SK-N-SH (cell line): ENCODE measurements around the gene TCF23. TPM values are rescaled to one million over a fixed set of nuclear protein-coding genes. Genes with fewer than 3 reads are reported as not detected.

Source experiments
- CTCF ChIA-PET: fragments of 300-600, 350-600 bp; formaldehyde crosslinking; extraction: SDS; loops from one replicate; lab custom pipeline; 2021; lab: Yijun Ruan, JAX
- POLR2A ChIA-PET: fragments of 350-600 bp; sonication (Branson Sonifier 250); formaldehyde crosslinking; extraction: SDS; loops from one replicate; lab custom pipeline; 2020; ENCODE audit warnings: antibody characterized with exemption, inconsistent platforms; lab: Yijun Ruan, JAX
- DNase-seq: peaks from one replicate; pipeline ENCODE4 v3.0.0; 2012
- H2AFZ ChIP-seq: fragments of 200-600 bp; sonication (generic); 2 replicates; pipeline ENCODE4 v1.8.1; 2016; ENCODE audit warnings: antibody characterized with exemption, mild to moderate bottlenecking, low read depth
- H3F3A ChIP-seq: fragments of 200-600 bp; sonication (generic); replicated peaks from 2 replicates; pipeline ENCODE3; 2016; ENCODE audit warnings: antibody characterized with exemption, mild to moderate bottlenecking; ENCODE audit not compliant: insufficient read depth
- H3K27ac ChIP-seq, 2 experiments: fragments of 200-500 bp in 1 of 2; fragments of 200-600 bp in 1 of 2; sonication (Bioruptor generic) in 1 of 2; sonication (generic), shearing (Covaris generic) in 1 of 2; 2 replicates each; pipeline versions ENCODE4 v1.5.1 to v1.6.1; 2014 to 2016; ENCODE audit warnings: low read depth in 2 of 2, inconsistent platforms in 1 of 2, low read length in 1 of 2, mild to moderate bottlenecking in 1 of 2, mixed read lengths in 1 of 2
- H3K27me3 ChIP-seq: fragments of 200-600 bp; sonication (generic), shearing (Covaris generic); 2 replicates; pipeline ENCODE4 v1.6.1; 2016; ENCODE audit warnings: mixed run types; ENCODE audit not compliant: insufficient read depth
- H3K36me3 ChIP-seq, 2 experiments: fragments of 200-500 bp in 1 of 2; fragments of 200-600 bp in 1 of 2; sonication (Bioruptor generic) in 1 of 2; sonication (generic) in 1 of 2; replicated peaks in 1 of 2; 2 replicates each; pipeline versions ENCODE3 to v1.5.1; 2014 to 2016; ENCODE audit warnings: low read length in 1 of 2, mild to moderate bottlenecking in 1 of 2; ENCODE audit not compliant: insufficient read depth in 2 of 2, control insufficient read depth in 1 of 2
- H3K4me1 ChIP-seq, 2 experiments: fragments of 200-500 bp in 1 of 2; fragments of 200-600 bp in 1 of 2; sonication (Bioruptor generic) in 1 of 2; sonication (generic), shearing (Covaris generic) in 1 of 2; 2 replicates each; pipeline versions ENCODE4 v1.5.1 to v1.6.1; 2014 to 2016; ENCODE audit warnings: low read depth in 1 of 2, low read length in 1 of 2, mixed run types in 1 of 2; ENCODE audit not compliant: insufficient read depth in 2 of 2, control insufficient read depth in 1 of 2
- H3K4me2 ChIP-seq: fragments of 200-600 bp; sonication (generic), shearing (Covaris generic); 2 replicates; pipeline ENCODE4 v1.6.1; 2017; ENCODE audit warnings: mixed run types
- H3K4me3 ChIP-seq, 2 experiments: fragments of 200-500 bp in 1 of 2; fragments of 200-600 bp in 1 of 2; sonication (Bioruptor generic) in 1 of 2; sonication (generic), shearing (Covaris generic) in 1 of 2; 2 replicates each; pipeline versions ENCODE4 v1.5.1 to v1.8.1; 2014 to 2016; ENCODE audit warnings: low read depth in 2 of 2, inconsistent platforms in 1 of 2, low read length in 1 of 2, mild to moderate bottlenecking in 1 of 2, mixed read lengths in 1 of 2, moderate library complexity in 1 of 2
- H3K79me2 ChIP-seq: fragments of 200-600 bp; sonication (generic); 2 replicates; pipeline ENCODE4 v1.8.1; 2017; ENCODE audit warnings: mild to moderate bottlenecking; ENCODE audit not compliant: insufficient read depth
- H3K9ac ChIP-seq: fragments of 200-600 bp; sonication (generic); 2 replicates; pipeline ENCODE4 v1.6.1; 2017; ENCODE audit warnings: mixed run types
- H3K9me2 ChIP-seq: fragments of 200-600 bp; sonication (generic); 2 replicates; pipeline ENCODE4 v1.6.1; 2017; ENCODE audit warnings: mixed run types
- H3K9me3 ChIP-seq: fragments of 200-600 bp; sonication (generic); 2 replicates; pipeline ENCODE4 v1.6.1; 2017; ENCODE audit warnings: mixed run types, mild to moderate bottlenecking, moderate library complexity
- H4K20me1 ChIP-seq: fragments of 200-600 bp; sonication (generic); 2 replicates; pipeline ENCODE4 v1.6.1; 2017; ENCODE audit warnings: mild to moderate bottlenecking, mixed run types; ENCODE audit not compliant: insufficient read depth
- EP300 ChIP-seq, 2 experiments: IDR thresholded peaks; 2 replicates each; pipeline versions ENCODE4 v1.4.0 to v1.6.1; 2012; ENCODE audit warnings: borderline replicate concordance in 1 of 2, low read depth in 1 of 2, low read length in 1 of 2
- EZH2phosphoT487 ChIP-seq: fragments of 200-600 bp; sonication (generic); IDR thresholded peaks from 2 replicates; pipeline ENCODE4 v1.6.1; 2017; ENCODE audit warnings: low read depth, mixed run types, mild to moderate bottlenecking, antibody characterized with exemption, moderate library complexity, borderline replicate concordance
- GATA2 ChIP-seq: sonication (generic); formaldehyde crosslinking; IDR thresholded peaks from 2 replicates; pipeline ENCODE4 v1.5.0; 2020; ENCODE audit warnings: mild to moderate bottlenecking, missing genetic modification reagents
- JUND ChIP-seq: IDR thresholded peaks from 2 replicates; pipeline ENCODE4 v1.4.0; 2012
- NFIC ChIP-seq: IDR thresholded peaks from 2 replicates; pipeline ENCODE4 v1.4.0; 2012; ENCODE audit warnings: borderline replicate concordance
- RAD21 ChIP-seq: IDR thresholded peaks from 2 replicates; pipeline ENCODE4 v1.6.1; 2012; ENCODE audit warnings: mild to moderate bottlenecking, low read length
- TCF12 ChIP-seq: IDR thresholded peaks from 2 replicates; pipeline ENCODE4 v1.4.0; 2012
- YY1 ChIP-seq: IDR thresholded peaks from 2 replicates; pipeline ENCODE4 v1.4.0; 2012; ENCODE audit warnings: low read depth, mild to moderate bottlenecking
- WGBS: methylation state at CpG from one replicate; pipeline ENCODE4 v1.1.6; 2017; ENCODE audit warnings: low lambda C conversion rate; 5-methylcytosine and 5-hydroxymethylcytosine counted together
- polyA plus RNA-seq, 3 experiments: library from polyadenylated mRNA; depleted of rRNA; stranded (reverse); fragments of >200 nt; gene quantifications; 2 replicates each; pipeline ENCODE4 v1.2.3, GENCODE V29; 2012
- TF ChIP-seq, protein P1 (sequence below): IDR thresholded peaks from 2 replicates; pipeline ENCODE4 v1.4.0; 2012; ENCODE audit warnings: low read depth, borderline replicate concordance
- TF ChIP-seq, protein P2 (sequence below): IDR thresholded peaks from 2 replicates; pipeline ENCODE4 v1.6.1; 2012; ENCODE audit warnings: mild to moderate bottlenecking, low read depth, low read length, moderate library complexity
- TF ChIP-seq, protein P3 (sequence below): fragments of 150-350 bp; IDR thresholded peaks from 2 replicates; pipeline ENCODE4 v1.6.1; 2016; ENCODE audit warnings: mild to moderate bottlenecking, low read depth, low read length
- TF ChIP-seq, protein P4 (sequence below): fragments of 150-350 bp; IDR thresholded peaks from 2 replicates; pipeline ENCODE4 v1.6.1; 2017; ENCODE audit warnings: antibody characterized with exemption, low read length, low read depth, borderline replicate concordance
- TF ChIP-seq, protein P5 (sequence below): IDR thresholded peaks from 2 replicates; pipeline ENCODE4 v1.4.0; 2012; ENCODE audit warnings: low read depth

The TCF23 gene
- polyA plus RNA-seq, 1 of the 3 experiments (the other 2 are of a cell fraction): not detected

DNA sequence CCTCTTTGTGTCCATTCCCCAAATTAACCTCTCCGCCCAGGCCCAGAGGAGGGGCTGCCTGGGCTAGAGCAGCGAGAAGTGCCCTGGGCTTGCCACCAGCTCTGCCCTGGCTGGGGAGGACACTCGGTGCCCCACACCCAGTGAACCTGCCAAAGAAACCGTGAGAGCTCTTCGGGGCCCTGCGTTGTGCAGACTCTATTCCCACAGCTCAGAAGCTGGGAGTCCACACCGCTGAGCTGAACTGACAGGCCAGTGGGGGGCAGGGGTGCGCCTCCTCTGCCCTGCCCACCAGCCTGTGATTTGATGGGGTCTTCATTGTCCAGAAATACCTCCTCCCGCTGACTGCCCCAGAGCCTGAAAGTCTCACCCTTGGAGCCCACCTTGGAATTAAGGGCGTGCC lies 48.8 kb upstream of the TCF23 start:
- CTCF ChIA-PET: interaction anchor here (1.0 to 14.2 kb wide), 28 partner anchors 9 to 204 kb away, joined by 3 to 169 read pairs (median 5); partner anchors contain the start of genes ABHD1, CGREF1, KHK and PREB

DNA sequence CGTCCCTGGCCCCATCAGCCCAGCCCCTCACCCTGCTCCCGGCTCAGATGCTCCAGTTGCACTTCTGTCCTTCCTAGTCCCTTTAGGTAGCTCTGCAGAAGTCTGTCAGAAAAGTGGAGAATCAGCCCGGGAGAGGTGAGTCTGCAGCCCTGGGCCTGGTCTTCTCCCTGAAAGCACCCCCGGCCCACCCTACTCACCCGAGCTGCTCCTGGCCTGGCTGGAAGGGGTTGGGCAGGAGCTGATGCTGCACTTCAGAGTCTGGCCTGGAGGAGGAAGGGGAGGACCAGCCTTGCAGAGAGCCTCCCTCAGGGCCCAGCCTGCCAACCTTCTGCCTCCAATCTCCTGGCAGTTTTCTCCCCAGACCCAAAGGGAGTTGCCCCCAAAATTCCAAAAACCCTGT lies 46.5 kb upstream of the TCF23 start:
- H3K4me1 ChIP-seq: peaks cover 0 to under 1% of the 10 kb centered on the region in 2 experiments; a peak in 1 of 4 replicates
- no peaks in the 10 kb centered on the region for H3K9me3 ChIP-seq
- no peak overlapping the region for H3K27ac ChIP-seq
- no peak overlapping the region for H3K4me3 ChIP-seq
- no peaks in the 10 kb centered on the region for H3F3A ChIP-seq
- no peak overlapping the region for H2AFZ ChIP-seq
- H3K79me2 ChIP-seq: no peaks in the 10 kb centered on the region
- TF ChIP-seq, protein P1, sequence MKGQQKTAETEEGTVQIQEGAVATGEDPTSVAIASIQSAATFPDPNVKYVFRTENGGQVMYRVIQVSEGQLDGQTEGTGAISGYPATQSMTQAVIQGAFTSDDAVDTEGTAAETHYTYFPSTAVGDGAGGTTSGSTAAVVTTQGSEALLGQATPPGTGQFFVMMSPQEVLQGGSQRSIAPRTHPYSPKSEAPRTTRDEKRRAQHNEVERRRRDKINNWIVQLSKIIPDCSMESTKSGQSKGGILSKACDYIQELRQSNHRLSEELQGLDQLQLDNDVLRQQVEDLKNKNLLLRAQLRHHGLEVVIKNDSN: no peak
- TF ChIP-seq, protein P2, sequence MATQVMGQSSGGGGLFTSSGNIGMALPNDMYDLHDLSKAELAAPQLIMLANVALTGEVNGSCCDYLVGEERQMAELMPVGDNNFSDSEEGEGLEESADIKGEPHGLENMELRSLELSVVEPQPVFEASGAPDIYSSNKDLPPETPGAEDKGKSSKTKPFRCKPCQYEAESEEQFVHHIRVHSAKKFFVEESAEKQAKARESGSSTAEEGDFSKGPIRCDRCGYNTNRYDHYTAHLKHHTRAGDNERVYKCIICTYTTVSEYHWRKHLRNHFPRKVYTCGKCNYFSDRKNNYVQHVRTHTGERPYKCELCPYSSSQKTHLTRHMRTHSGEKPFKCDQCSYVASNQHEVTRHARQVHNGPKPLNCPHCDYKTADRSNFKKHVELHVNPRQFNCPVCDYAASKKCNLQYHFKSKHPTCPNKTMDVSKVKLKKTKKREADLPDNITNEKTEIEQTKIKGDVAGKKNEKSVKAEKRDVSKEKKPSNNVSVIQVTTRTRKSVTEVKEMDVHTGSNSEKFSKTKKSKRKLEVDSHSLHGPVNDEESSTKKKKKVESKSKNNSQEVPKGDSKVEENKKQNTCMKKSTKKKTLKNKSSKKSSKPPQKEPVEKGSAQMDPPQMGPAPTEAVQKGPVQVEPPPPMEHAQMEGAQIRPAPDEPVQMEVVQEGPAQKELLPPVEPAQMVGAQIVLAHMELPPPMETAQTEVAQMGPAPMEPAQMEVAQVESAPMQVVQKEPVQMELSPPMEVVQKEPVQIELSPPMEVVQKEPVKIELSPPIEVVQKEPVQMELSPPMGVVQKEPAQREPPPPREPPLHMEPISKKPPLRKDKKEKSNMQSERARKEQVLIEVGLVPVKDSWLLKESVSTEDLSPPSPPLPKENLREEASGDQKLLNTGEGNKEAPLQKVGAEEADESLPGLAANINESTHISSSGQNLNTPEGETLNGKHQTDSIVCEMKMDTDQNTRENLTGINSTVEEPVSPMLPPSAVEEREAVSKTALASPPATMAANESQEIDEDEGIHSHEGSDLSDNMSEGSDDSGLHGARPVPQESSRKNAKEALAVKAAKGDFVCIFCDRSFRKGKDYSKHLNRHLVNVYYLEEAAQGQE: no peak
- no peak for TF ChIP-seq EP300 (IDR thresholded peaks at IDR 0.05; ENCODE audit: borderline replicate concordance in 1 of 2, low read depth in 1 of 2, low read length in 1 of 2)
- TF ChIP-seq JUND: no peak
- TF ChIP-seq, protein P3, sequence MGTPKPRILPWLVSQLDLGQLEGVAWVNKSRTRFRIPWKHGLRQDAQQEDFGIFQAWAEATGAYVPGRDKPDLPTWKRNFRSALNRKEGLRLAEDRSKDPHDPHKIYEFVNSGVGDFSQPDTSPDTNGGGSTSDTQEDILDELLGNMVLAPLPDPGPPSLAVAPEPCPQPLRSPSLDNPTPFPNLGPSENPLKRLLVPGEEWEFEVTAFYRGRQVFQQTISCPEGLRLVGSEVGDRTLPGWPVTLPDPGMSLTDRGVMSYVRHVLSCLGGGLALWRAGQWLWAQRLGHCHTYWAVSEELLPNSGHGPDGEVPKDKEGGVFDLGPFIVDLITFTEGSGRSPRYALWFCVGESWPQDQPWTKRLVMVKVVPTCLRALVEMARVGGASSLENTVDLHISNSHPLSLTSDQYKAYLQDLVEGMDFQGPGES: no peak
- TF ChIP-seq EZH2phosphoT487: no peak
- no peak for TF ChIP-seq YY1
- no peak for TF ChIP-seq NFIC
- TF ChIP-seq TCF12: no peak
- TF ChIP-seq, protein P4, sequence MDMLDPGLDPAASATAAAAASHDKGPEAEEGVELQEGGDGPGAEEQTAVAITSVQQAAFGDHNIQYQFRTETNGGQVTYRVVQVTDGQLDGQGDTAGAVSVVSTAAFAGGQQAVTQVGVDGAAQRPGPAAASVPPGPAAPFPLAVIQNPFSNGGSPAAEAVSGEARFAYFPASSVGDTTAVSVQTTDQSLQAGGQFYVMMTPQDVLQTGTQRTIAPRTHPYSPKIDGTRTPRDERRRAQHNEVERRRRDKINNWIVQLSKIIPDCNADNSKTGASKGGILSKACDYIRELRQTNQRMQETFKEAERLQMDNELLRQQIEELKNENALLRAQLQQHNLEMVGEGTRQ: no peak
- TF ChIP-seq GATA2: no peak
- H4K20me1 ChIP-seq: no peaks in the 10 kb centered on the region
- no peaks in the 10 kb centered on the region for H3K36me3 ChIP-seq
- H3K9me2 ChIP-seq: no peaks in the 10 kb centered on the region
- no peak for DNase-seq
- H3K27me3 ChIP-seq: no peaks in the 10 kb centered on the region
- no peak overlapping the region for H3K4me2 ChIP-seq
- 90% methylated on average over 2 of the region's 5 CpGs for WGBS
- ChIA-PET CTCF (interaction anchor here (0.8 to 14.2 kb wide), 8 partner anchors 50 to 202 kb away, joined by 3 to 169 read pairs (median 12); partner anchors contain the start of gene TRIM54), POLR2A (interaction anchor here (0.7 to 1.2 kb wide), 3 partner anchors 9 to 49 kb away, joined by 3 to 4 read pairs (median 3); no protein-coding TSS in a partner anchor)
- no peak overlapping the region for H3K9ac ChIP-seq

More for the DNA sequence above, 48.8 kb upstream of the TCF23 start:
- Histone ChIP-seq H3K9me2 (no peaks in the 10 kb centered on the region), H3F3A (no peaks in the 10 kb centered on the region), H3K9ac (no peak overlapping the region), H3K4me3 (no peak overlapping the region), H3K9me3 (no peaks in the 10 kb centered on the region), H3K4me1 (peaks cover 4 to 21% of the 10 kb centered on the region in 2 experiments; a peak in 2 of 4 replicates), H4K20me1 (no peaks in the 10 kb centered on the region), H3K27ac (no peak overlapping the region; a peak in 1 of 4 replicates), H3K79me2 (no peaks in the 10 kb centered on the region), H3K36me3 (no peaks in the 10 kb centered on the region), H3K27me3 (no peaks in the 10 kb centered on the region), H3K4me2 (no peak overlapping the region), H2AFZ (no peak overlapping the region)
- 83% methylated on average over 7 of the region's 10 CpGs for WGBS
- POLR2A ChIA-PET: interaction anchor here (0.6 to 2.0 kb wide), 2 partner anchors 25 to 91 kb away, joined by 3 to 6 read pairs; no protein-coding TSS in a partner anchor
- TF ChIP-seq RAD21: 0 out of 2 replicates have a peak, but pooled peaks have one; percentile 8
- TF ChIP-seq, protein P5, sequence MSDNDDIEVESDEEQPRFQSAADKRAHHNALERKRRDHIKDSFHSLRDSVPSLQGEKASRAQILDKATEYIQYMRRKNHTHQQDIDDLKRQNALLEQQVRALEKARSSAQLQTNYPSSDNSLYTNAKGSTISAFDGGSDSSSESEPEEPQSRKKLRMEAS: no peak
- TF ChIP-seq, protein P1: no peak
- DNase-seq: peak; percentile 44
